ENCODE results near the gene CD248.

GRCh38 chr11:66293352-66293751 is 23.5 kb downstream of the CD248 start:
- TF ChIP-seq CTCF (IDR thresholded peaks at IDR 0.05; ENCODE audit: insufficient read depth, low read length, poor library complexity, severe bottlenecking) (no peak), EZH2phosphoT487 (conservative IDR thresholded peaks at IDR 0.05; ENCODE audit: low read length) (no peak)
